ENCODE measurements around the gene CCDC87. TPM values are rescaled to one million over a fixed set of nuclear protein-coding genes. Genes with fewer than 3 reads are reported as not detected.

The CCDC87 gene
- total RNA-seq, 2 donors from 2014 or later, result 0.82 to 3.8 TPM

GRCh38 chr11:66562907-66563583 lies 29.8 kb downstream of the CCDC87 start:
- no peak for DNase-seq (ENCODE audit: low spot score)
- H3K27ac ChIP-seq, result no peak overlapping the region
- no peak overlapping the region for H3K4me3 ChIP-seq
- TF ChIP-seq CTCF (IDR thresholded peaks at IDR 0.05) (no peak), POLR2AphosphoS5 (IDR thresholded peaks at IDR 0.05) (no peak), POLR2A (IDR thresholded peaks at IDR 0.05) (no peak)
- H3K36me3 ChIP-seq, result no peaks in the 10 kb centered on the region
- H3K4me1 ChIP-seq (replicated peaks), result no peaks in the 10 kb centered on the region
- intact Hi-C loops (cut with DNase I), result no loop called here
- H3K27me3 ChIP-seq (replicated peaks; ENCODE audit: insufficient read depth), result no peaks in the 10 kb centered on the region
- H3K9me3 ChIP-seq, result no peaks in the 10 kb centered on the region
- WGBS, result 89% methylated on average over 19 of the region's 20 CpGs

DNA sequence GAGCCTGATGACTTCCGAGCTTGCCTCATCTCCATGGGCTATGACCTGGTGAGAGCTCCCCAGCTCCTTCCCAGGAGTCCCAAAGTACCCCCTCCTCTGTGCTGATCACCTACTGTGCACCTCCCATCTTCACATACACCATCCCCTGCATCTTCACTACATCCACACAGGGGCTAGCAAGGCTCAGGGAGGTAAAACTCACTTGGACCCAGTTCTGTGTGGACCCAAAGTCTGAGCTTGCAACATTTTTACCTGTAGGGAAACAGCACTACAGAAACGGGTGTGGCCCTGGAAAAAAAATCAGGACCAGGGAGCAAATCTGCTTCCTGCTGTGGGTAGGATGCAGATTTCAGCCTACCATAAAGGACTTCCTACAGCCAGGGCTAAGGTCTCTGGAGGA lies 30.6 kb downstream of the CCDC87 start:
- Histone ChIP-seq H3K9me3 (no peaks in the 10 kb centered on the region), H3K27me3 (replicated peaks; ENCODE audit: insufficient read depth) (no peaks in the 10 kb centered on the region), H3K4me3 (no peak overlapping the region), H3K27ac (no peak overlapping the region), H3K36me3 (no peaks in the 10 kb centered on the region), H3K4me1 (replicated peaks) (no peaks in the 10 kb centered on the region)
- intact Hi-C loops (cut with DNase I), result no loop called here
- no peak for TF ChIP-seq POLR2A (IDR thresholded peaks at IDR 0.05)
- 86% methylated on average over 2 of the region's 2 CpGs for WGBS
- no peak for DNase-seq (ENCODE audit: low spot score)

DNA sequence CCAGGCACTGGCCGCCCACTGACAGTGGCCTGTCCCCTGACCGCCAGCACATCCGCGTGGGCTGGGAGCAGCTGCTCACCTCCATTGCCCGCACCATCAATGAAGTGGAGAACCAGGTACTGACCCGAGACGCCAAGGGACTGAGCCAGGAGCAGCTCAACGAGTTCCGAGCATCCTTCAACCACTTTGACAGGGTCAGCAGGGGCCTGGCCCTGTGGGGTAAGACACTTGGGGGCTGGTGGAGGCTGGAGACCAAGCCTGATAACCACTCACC lies 31.0 kb downstream of the CCDC87 start:
- Histone ChIP-seq H3K9me3 (no peaks in the 10 kb centered on the region), H3K36me3 (no peaks in the 10 kb centered on the region), H3K4me3 (no peak overlapping the region), H3K27ac (no peak overlapping the region), H3K4me1 (replicated peaks) (no peaks in the 10 kb centered on the region), H3K27me3 (replicated peaks; ENCODE audit: insufficient read depth) (no peaks in the 10 kb centered on the region)
- intact Hi-C loops (cut with DNase I), result no loop called here
- WGBS, result 93% methylated on average over 8 of the region's 9 CpGs
- DNase-seq (ENCODE audit: low spot score), result no peak
- TF ChIP-seq POLR2AphosphoS5 (IDR thresholded peaks at IDR 0.05), result no peak
- TF ChIP-seq POLR2A (IDR thresholded peaks at IDR 0.05), result no peak
- no peak for TF ChIP-seq CTCF (IDR thresholded peaks at IDR 0.05)

DNA sequence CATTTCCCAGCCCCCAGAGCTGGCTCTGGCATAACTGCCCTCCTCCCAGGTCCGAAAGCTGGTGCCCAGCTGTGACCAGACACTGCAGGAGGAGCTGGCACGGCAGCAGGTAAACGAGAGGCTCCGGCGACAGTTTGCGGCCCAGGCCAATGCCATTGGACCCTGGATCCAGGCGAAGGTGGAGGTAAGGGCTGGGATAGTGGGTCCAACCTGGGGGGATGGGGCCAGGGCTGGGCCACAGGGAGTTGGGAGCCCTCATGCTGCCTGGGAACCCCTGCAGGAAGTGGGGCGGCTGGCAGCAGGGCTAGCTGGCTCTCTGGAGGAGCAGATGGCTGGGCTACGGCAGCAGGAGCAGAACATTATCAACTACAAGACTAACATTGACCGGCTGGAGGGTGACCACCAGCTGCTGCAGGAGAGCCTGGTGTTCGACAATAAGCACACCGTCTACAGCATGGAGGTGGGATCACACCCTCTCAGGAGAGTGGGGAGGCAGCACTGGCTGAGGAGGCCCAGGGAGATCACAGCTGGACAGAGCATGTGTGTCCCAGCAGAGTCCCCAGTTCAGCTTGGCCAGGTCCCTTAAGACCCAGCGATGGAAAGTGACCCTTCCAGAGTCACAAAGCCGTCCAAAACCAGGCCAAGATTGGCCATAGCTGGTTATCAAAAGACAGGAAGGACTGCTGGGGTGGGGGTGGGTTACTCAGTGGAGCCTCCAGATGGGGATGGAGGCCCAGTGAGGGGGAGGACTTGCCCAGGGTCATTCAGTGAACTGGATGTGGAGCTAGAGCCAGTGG lies 31.5 kb downstream of the CCDC87 start:
- WGBS, result 83% methylated on average over 13 of the region's 14 CpGs
- Histone ChIP-seq H3K4me3 (no peak overlapping the region), H3K27ac (no peak overlapping the region), H3K27me3 (replicated peaks; ENCODE audit: insufficient read depth) (no peaks in the 10 kb centered on the region), H3K36me3 (no peaks in the 10 kb centered on the region), H3K4me1 (replicated peaks) (no peaks in the 10 kb centered on the region), H3K9me3 (no peaks in the 10 kb centered on the region)
- intact Hi-C loops (cut with DNase I), result no loop called here
- TF ChIP-seq POLR2AphosphoS5 (IDR thresholded peaks at IDR 0.05), result no peak
- TF ChIP-seq CTCF (IDR thresholded peaks at IDR 0.05), result no peak
- TF ChIP-seq POLR2A (IDR thresholded peaks at IDR 0.05), result no peak
- DNase-seq (ENCODE audit: low spot score), result no peak

GRCh38 chr11:66559866-66560676 lies 32.8 kb downstream of the CCDC87 start:
- Histone ChIP-seq H3K27ac (no peak overlapping the region), H3K4me3 (no peak overlapping the region), H3K4me1 (replicated peaks) (no peaks in the 10 kb centered on the region), H3K36me3 (no peaks in the 10 kb centered on the region), H3K9me3 (no peaks in the 10 kb centered on the region), H3K27me3 (replicated peaks; ENCODE audit: insufficient read depth) (no peaks in the 10 kb centered on the region)
- no peak for DNase-seq (ENCODE audit: low spot score)
- intact Hi-C loops (cut with DNase I), result no loop called here
- 75% methylated on average over 27 of the region's 27 CpGs for WGBS
- TF ChIP-seq POLR2AphosphoS5 (IDR thresholded peaks at IDR 0.05) (no peak), POLR2A (IDR thresholded peaks at IDR 0.05) (no peak), CTCF (IDR thresholded peaks at IDR 0.05) (no peak)
